ENCODE results near the gene MYLK2. TPM values are rescaled to one million over a fixed set of nuclear protein-coding genes. Genes with fewer than 3 reads are reported as not detected.
A peak's percentile ranks its signal among the peaks of the same experiment; 100 is the strongest.

MYLK2 gene
- total and polyA plus RNA-seq, 10 of the 15 experiments (the other 5 are each of a cell fraction or from before 2014, with no cell fraction given) = 0.04 to 0.67 (median 0.18) TPM; not detected in 1

DNA sequence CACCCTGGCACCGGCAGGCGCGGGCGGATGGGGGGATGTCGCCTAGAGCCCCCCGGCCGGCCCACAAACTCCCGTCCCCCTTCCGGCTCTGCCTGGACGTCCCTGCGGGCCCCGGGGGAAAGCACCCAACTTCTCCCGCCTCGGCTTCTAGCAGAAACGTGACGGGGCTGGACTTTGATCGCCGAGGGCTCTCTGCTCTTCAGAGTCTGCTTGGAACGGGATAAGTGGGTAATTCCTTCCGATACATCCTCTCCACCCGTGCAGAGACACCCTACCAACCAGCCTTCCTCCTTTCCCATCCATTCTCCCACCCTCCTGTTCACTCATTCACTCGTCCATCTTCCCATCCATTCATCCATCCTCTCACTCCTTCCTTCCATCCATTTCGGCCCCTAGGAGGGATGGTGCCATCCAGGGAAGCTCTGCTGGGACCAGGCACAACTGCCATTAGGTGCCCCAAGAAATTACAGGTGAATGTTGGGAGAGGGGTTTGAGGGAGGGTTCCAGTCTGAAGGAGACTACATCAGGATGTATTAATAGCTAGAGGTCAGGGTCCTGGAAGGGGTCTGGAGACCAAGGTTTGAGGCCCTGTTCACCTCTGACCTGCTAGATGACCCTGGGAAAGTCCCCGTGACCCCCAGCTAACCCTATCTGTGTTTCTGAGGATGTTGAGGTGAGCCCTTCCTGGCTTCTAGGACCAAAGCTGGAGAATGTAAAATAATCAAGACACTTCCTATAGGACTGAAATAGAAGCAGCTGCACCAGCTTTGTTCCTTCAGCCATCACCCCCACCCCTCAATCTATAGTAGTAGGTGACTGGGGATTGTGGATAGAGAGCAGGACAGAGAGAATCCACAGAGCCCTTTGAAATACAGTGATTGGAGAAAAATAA is 51.8 kb downstream of the MYLK2 start (continued):
- TF ChIP-seq SMAD5 (IDR thresholded peaks at IDR 0.05; ENCODE audit: low read depth) (no peak), ZBED1 (IDR thresholded peaks at IDR 0.05; ENCODE audit: borderline replicate concordance) (no peak), EZH2 (IDR thresholded peaks at IDR 0.05; ENCODE audit: borderline replicate concordance, control insufficient read depth, low read depth, low read length) (0 out of 2 replicates have a peak, but pooled peaks have one; percentile 60), HDGF (IDR thresholded peaks at IDR 0.05) (peak; percentile 79), BCL11A (IDR thresholded peaks at IDR 0.05; ENCODE audit: low read depth, low read length) (no peak), MEF2B (IDR thresholded peaks at IDR 0.05; ENCODE audit: partially characterized antibody, poor library complexity, severe bottlenecking) (peak; percentile 56), NBN (IDR thresholded peaks at IDR 0.05) (peak; percentile 57; the same call in 1 of the 2 replicates), SRF (IDR thresholded peaks at IDR 0.05; ENCODE audit: low read depth in 2 of 2, low read length in 2 of 2) (no peak), SIX5 (IDR thresholded peaks at IDR 0.05; ENCODE audit: low read depth, low read length, severe bottlenecking) (no peak), BHLHE40 (IDR thresholded peaks at IDR 0.05; ENCODE audit: borderline replicate concordance in 1 of 2, low read depth in 2 of 2, low read length in 1 of 2) (peak; percentile 94 to 97)
- TF ChIP-seq, protein P1, sequence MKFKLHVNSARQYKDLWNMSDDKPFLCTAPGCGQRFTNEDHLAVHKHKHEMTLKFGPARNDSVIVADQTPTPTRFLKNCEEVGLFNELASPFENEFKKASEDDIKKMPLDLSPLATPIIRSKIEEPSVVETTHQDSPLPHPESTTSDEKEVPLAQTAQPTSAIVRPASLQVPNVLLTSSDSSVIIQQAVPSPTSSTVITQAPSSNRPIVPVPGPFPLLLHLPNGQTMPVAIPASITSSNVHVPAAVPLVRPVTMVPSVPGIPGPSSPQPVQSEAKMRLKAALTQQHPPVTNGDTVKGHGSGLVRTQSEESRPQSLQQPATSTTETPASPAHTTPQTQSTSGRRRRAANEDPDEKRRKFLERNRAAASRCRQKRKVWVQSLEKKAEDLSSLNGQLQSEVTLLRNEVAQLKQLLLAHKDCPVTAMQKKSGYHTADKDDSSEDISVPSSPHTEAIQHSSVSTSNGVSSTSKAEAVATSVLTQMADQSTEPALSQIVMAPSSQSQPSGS (IDR thresholded peaks at IDR 0.05; ENCODE audit: low read length) = no peak
- TF ChIP-seq, protein P2, sequence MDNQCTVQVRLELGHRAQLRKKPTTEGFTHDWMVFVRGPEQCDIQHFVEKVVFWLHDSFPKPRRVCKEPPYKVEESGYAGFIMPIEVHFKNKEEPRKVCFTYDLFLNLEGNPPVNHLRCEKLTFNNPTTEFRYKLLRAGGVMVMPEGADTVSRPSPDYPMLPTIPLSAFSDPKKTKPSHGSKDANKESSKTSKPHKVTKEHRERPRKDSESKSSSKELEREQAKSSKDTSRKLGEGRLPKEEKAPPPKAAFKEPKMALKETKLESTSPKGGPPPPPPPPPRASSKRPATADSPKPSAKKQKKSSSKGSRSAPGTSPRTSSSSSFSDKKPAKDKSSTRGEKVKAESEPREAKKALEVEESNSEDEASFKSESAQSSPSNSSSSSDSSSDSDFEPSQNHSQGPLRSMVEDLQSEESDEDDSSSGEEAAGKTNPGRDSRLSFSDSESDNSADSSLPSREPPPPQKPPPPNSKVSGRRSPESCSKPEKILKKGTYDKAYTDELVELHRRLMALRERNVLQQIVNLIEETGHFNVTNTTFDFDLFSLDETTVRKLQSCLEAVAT (IDR thresholded peaks at IDR 0.05) = 0 out of 2 replicates have a peak, but pooled peaks have one; percentile 31
- TF ChIP-seq, protein P3, sequence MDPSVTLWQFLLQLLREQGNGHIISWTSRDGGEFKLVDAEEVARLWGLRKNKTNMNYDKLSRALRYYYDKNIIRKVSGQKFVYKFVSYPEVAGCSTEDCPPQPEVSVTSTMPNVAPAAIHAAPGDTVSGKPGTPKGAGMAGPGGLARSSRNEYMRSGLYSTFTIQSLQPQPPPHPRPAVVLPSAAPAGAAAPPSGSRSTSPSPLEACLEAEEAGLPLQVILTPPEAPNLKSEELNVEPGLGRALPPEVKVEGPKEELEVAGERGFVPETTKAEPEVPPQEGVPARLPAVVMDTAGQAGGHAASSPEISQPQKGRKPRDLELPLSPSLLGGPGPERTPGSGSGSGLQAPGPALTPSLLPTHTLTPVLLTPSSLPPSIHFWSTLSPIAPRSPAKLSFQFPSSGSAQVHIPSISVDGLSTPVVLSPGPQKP (IDR thresholded peaks at IDR 0.05; ENCODE audit: low read depth, low read length) = no peak
- TF ChIP-seq, protein P4, sequence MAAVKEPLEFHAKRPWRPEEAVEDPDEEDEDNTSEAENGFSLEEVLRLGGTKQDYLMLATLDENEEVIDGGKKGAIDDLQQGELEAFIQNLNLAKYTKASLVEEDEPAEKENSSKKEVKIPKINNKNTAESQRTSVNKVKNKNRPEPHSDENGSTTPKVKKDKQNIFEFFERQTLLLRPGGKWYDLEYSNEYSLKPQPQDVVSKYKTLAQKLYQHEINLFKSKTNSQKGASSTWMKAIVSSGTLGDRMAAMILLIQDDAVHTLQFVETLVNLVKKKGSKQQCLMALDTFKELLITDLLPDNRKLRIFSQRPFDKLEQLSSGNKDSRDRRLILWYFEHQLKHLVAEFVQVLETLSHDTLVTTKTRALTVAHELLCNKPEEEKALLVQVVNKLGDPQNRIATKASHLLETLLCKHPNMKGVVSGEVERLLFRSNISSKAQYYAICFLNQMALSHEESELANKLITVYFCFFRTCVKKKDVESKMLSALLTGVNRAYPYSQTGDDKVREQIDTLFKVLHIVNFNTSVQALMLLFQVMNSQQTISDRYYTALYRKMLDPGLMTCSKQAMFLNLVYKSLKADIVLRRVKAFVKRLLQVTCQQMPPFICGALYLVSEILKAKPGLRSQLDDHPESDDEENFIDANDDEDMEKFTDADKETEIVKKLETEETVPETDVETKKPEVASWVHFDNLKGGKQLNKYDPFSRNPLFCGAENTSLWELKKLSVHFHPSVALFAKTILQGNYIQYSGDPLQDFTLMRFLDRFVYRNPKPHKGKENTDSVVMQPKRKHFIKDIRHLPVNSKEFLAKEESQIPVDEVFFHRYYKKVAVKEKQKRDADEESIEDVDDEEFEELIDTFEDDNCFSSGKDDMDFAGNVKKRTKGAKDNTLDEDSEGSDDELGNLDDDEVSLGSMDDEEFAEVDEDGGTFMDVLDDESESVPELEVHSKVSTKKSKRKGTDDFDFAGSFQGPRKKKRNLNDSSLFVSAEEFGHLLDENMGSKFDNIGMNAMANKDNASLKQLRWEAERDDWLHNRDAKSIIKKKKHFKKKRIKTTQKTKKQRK (IDR thresholded peaks at IDR 0.05; ENCODE audit: low read depth, low read length) = no peak
- TF ChIP-seq, protein P5, sequence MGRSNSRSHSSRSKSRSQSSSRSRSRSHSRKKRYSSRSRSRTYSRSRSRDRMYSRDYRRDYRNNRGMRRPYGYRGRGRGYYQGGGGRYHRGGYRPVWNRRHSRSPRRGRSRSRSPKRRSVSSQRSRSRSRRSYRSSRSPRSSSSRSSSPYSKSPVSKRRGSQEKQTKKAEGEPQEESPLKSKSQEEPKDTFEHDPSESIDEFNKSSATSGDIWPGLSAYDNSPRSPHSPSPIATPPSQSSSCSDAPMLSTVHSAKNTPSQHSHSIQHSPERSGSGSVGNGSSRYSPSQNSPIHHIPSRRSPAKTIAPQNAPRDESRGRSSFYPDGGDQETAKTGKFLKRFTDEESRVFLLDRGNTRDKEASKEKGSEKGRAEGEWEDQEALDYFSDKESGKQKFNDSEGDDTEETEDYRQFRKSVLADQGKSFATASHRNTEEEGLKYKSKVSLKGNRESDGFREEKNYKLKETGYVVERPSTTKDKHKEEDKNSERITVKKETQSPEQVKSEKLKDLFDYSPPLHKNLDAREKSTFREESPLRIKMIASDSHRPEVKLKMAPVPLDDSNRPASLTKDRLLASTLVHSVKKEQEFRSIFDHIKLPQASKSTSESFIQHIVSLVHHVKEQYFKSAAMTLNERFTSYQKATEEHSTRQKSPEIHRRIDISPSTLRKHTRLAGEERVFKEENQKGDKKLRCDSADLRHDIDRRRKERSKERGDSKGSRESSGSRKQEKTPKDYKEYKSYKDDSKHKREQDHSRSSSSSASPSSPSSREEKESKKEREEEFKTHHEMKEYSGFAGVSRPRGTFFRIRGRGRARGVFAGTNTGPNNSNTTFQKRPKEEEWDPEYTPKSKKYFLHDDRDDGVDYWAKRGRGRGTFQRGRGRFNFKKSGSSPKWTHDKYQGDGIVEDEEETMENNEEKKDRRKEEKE (IDR thresholded peaks at IDR 0.05) = no peak

All from GM12878 (cell line).